GM21528 (cell line): ENCODE measurements around the gene CBX7.

ENCODE experiments used
- ATAC-seq: cut with Tn5 transposase; IDR thresholded peaks from one replicate; pipeline ENCODE4 v1.9.1; 2021; ENCODE audit warnings: mild to moderate bottlenecking, moderate library complexity; ENCODE audit not compliant: unreplicated experiment, low FRiP score

CBX7 gene

GRCh38 chr22:39129081-39129480 lies 23.4 kb downstream of the CBX7 start:
- no peak for ATAC-seq

GRCh38 chr22:39128508-39128907 lies 24.0 kb downstream of the CBX7 start:
- no peak for ATAC-seq

- no peak for ATAC-seq
Measured at GRCh38 chr22:39125622-39126021, 26.9 kb downstream of the CBX7 start.

GRCh38 chr22:39123751-39124581 lies 28.5 kb downstream of the CBX7 start:
- no peak for ATAC-seq

GRCh38 chr22:39122772-39123470 lies 29.6 kb downstream of the CBX7 start:
- no peak for ATAC-seq

- ATAC-seq, result no peak
Measured at GRCh38 chr22:39120983-39121382, 31.5 kb downstream of the CBX7 start.

- no peak for ATAC-seq
Measured at GRCh38 chr22:39117585-39118191, 34.8 kb downstream of the CBX7 start.

- no peak for ATAC-seq
Measured at GRCh38 chr22:39115977-39116621, 36.4 kb downstream of the CBX7 start.

GRCh38 chr22:39115570-39115969 lies 36.9 kb downstream of the CBX7 start:
- ATAC-seq, result no peak

- ATAC-seq, result no peak
Measured at GRCh38 chr22:39114112-39114511, 38.4 kb downstream of the CBX7 start.

- ATAC-seq, result no peak
Measured at GRCh38 chr22:39110631-39111561, 41.6 kb downstream of the CBX7 start.

GRCh38 chr22:39109361-39109760 lies 43.1 kb downstream of the CBX7 start:
- ATAC-seq, result no peak

GRCh38 chr22:39108487-39108886 lies 44.0 kb downstream of the CBX7 start:
- no peak for ATAC-seq

GRCh38 chr22:39106326-39106725 lies 46.2 kb downstream of the CBX7 start:
- ATAC-seq, result no peak

- ATAC-seq, result no peak
Measured at GRCh38 chr22:39103431-39103830, 49.0 kb downstream of the CBX7 start.

- no peak for ATAC-seq
Measured at GRCh38 chr22:39101226-39101625, 51.3 kb downstream of the CBX7 start.

- ATAC-seq, result no peak
Measured at GRCh38 chr22:39098576-39098975, 53.9 kb downstream of the CBX7 start.

- no peak for ATAC-seq
Measured at GRCh38 chr22:39098026-39098425, 54.5 kb downstream of the CBX7 start.

- no peak for ATAC-seq
Measured at GRCh38 chr22:39097098-39098020, 55.1 kb downstream of the CBX7 start, which contains the start of gene APOBEC3H. Gene APOBEC3H, plus strand, starts transcription at chr22:39097244. Its CDS starts 3,035 bp downstream, at chr22:39100279.
